GM18498 (cell line): ENCODE data around the gene CEND1.

ENCODE experiments used
- ATAC-seq: cut with Tn5 transposase; IDR thresholded peaks from one replicate; pipeline ENCODE4 v1.9.1; 2021; ENCODE audit warnings: mild to moderate bottlenecking, moderate library complexity; ENCODE audit not compliant: unreplicated experiment

CEND1 gene

DNA sequence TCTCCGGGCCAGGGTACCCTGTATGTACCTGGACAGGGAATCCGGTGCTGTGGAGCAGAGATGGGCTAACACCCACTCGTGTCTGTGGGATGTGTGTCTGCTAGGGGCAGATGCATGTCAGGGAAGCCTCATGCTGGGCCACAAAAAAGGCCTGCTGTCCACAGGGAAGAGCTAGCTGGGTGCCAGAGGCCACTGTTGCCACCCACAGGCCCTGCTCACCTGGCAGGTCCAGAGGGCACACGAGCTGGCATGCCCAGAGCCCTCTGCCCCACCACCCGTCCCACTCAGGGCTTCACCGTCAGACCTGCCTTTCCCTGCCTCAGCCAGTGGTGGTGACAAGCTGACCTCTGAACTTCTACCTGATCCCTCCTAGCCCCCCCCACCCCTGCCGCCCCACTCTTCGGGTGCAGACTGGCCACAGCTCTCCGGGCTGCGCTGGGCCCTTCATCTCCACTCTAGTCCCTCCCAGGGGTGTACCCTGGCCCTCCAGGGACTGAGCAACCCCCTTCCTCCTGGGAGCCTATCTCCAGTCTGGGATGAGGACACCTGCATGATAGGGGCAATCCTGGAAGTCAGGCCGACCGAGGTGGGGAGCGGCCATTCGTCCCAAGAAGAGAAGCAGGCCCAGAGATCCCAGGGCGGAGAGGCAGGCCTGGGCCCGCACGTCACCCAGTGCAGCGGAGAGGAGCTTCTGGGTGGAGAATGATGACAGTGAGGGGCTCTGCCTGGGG is 6.8 kb upstream of the CEND1 start:
- ATAC-seq, result no peak

- ATAC-seq, result peak; percentile 26
These were observed 6.0 kb upstream of the CEND1 start for GRCh38 chr11:795634-796564.

DNA sequence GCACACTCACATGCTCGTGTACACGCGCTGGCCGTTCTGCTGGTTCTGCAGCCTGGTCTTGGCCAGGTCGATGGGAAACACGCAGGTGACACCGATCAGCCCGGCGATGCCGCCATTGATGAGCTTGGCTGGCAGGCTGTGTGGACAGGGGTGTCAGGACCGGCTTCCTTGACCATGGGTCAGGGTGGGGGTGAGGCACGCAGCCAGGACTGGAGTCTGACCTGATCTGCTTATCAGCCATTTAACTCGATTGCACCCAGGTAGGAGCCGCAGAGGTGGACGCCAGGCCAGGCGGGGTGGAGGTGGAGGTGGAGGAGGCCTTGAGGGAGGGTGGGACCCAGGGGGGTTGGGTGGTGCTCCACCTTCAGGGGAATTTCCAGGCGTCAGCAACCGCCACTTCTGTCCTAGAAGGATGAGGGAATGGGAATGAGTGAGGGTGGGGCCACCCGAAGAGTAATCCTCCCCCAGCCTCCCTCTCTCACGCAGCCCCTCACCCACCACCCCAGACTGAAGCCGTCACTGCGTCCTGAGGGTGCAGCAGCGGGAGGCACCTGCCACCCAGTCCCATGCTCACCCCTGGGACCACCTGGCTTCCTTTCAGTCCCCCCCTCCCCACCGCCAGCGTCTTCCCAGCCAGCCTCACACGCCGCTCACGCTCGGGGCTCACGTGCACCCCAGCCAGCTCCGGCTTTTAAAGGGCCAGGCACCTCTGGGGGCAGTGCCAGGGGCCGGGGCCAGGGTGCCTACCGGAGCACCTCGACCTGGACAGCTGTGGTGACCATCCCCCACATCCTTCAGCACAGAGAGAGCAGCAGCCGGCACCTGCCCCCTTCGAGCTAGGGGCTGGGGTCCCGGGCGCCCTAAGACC is 5.1 kb upstream of the CEND1 start:
- no peak for ATAC-seq

GRCh38 chr11:794013-794765 is 4.3 kb upstream of the CEND1 start:
- ATAC-seq, result no peak

- ATAC-seq, result no peak
These were observed 3.7 kb upstream of the CEND1 start for GRCh38 chr11:793556-793955.

DNA sequence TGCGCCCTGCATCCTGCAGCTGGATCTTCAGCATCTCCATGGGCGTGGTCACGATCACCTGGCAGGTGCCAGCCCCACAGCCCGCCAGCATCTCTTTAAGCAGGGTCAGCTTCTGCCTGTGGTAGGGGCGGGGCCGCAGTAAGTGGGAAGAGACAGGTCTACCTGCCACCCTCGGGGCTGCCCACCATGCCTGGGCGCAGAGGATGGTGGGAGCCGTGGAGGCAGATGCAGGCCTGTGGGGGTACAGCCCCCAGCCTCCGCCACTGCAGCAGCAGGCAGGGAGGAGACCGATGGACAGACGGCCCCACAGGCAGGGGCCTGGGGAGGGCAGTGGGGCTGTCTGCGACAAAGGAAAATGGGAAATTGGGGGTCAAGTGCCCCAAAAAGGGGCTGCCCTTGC is 3.0 kb upstream of the CEND1 start:
- no peak for ATAC-seq

DNA sequence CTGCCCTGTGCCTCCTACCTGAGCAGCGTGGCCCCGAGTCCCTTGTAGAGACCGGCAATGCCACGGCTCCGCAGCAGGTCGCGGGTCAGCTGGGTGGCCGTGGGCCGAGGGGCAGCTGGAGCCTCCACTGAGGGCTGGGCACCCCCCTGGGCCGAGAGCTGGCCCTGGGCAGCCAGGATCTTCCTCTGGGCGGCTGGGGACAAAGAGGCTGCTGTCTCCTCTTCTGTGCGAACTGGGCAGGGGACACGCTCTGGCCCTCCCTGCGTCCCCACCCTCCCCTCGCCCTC is 2.6 kb upstream of the CEND1 start:
- no peak for ATAC-seq

- no peak for ATAC-seq
These were observed 2.0 kb upstream of the CEND1 start for GRCh38 chr11:791658-792534.

DNA sequence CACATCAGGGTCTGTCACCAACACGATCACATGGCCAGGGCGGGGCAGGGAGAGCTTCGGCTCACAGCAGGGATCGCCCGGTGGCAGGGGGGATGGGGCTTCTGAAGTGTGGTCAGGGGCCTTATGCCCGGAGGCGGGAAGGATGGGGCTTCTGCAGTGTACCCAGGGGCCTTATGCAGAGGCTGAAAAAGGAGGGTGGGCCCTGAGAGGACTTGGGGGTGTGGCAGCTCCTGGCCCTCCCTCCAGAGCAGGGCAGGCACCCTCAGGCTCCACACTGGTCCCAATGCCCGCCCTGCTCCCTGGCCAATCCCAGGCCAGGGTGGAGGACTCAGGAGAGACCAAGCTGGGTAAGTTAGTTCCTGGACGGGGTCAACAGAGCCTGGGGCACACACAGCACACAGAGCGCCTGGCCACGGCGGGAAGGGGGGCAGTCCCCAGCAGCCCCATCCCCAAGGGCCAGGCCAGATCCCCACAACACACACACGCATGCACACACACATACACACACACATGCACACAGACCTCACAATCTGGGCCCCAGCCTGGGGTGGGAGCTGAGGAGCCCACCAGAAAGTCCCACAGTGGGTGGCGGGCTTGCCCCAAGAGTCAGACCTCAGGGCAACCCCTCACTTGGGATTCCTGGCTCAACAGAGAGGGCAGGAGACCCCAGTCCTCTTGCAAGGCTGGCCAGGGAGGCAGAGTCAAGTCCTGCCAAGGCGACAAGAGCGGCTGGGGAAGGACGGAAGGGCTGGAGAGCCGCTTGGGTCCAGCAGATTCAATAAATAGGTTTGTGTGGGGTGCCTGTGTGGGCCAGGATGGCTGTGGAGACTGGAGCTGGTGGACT is 1.1 kb upstream of the CEND1 start:
- no peak for ATAC-seq

GRCh38 chr11:788953-789940 is 643 bp downstream of the CEND1 start:
- ATAC-seq, result no peak

- ATAC-seq, result no peak
These were observed 1.8 kb downstream of the CEND1 start for GRCh38 chr11:788009-788640.

GRCh38 chr11:787084-787675 is 2.7 kb downstream of the CEND1 start:
- ATAC-seq, result no peak

- no peak for ATAC-seq
These were observed 3.4 kb downstream of the CEND1 start for GRCh38 chr11:786235-787083.

GRCh38 chr11:783581-784015 is 6.3 kb downstream of the CEND1 start:
- ATAC-seq, result no peak

DNA sequence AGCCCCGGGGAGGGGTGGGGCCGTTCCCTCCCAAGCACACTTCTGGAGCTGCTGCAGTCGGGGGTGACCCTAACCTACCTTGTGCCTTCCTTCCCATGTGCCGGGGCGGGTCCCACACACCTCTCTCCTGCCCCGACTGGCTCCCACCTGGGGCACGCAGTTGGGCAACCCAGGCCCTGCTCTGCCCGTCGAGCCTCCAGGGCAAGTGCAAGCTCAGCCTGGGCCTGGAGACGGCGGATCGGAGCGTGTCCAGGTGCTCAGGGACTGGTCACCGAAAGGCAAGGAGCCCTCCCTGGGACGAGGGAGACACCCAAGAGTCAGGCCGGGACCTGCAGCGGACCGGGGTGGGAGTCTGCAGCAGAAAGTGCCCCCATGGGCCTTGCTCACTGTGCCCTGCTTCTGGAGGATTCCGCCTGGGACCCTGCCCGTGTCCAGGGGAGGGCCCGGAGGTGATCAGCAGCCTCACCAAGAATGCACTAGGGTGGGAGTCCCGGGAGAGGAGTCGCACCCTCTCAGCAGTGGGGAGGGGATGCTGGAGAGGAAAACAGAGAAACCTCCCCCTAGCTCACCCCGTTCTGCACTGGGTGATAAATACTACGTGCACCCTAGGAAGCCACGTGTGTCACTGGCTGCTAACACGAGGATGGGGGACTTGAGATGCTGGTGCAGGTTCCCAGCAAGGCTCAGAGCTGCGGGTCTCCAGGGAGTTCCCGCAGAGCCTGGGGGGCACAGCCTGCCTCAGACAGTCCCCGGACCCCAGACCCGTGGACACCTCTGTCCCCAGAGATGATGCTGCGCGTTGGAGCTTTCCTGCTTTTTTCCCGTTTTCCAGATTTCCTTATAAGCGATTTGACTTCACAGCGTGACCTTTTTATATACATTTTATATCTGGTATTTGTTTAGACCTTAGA is 7.4 kb downstream of the CEND1 start:
- no peak for ATAC-seq
